ENCODE results near the gene NEURL3.
"Not testable (repeated sequence)": the region's sequence is repeated elsewhere in the genome, so short reads cannot be mapped to it uniquely, and the experiment has no call there.

Gene NEURL3

GRCh38 chr2:96554293-96555145 is 49.4 kb upstream of the NEURL3 start (continued):
- no peak for TF ChIP-seq ZNF140 (tag by site-specific recombination; IDR thresholded peaks at IDR 0.05)
- TF ChIP-seq, protein P1, sequence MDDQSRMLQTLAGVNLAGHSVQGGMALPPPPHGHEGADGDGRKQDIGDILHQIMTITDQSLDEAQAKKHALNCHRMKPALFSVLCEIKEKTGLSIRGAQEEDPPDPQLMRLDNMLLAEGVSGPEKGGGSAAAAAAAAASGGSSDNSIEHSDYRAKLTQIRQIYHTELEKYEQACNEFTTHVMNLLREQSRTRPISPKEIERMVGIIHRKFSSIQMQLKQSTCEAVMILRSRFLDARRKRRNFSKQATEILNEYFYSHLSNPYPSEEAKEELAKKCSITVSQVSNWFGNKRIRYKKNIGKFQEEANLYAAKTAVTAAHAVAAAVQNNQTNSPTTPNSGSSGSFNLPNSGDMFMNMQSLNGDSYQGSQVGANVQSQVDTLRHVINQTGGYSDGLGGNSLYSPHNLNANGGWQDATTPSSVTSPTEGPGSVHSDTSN (CRISPR knock-in tag; IDR thresholded peaks at IDR 0.05), result no peak
- TF ChIP-seq KLF7 (tag by site-specific recombination; IDR thresholded peaks at IDR 0.05; ENCODE audit: borderline replicate concordance), result no peak
- TF ChIP-seq ZNF335 (tag by site-specific recombination; conservative IDR thresholded peaks at IDR 0.05), result peak; percentile 60
- TF ChIP-seq ZNF600 (tag by site-specific recombination; IDR thresholded peaks at IDR 0.05), result no peak
- TF ChIP-seq ZNF174 (tag by site-specific recombination; IDR thresholded peaks at IDR 0.05), result no peak
- TF ChIP-seq ZNF677 (tag by site-specific recombination; IDR thresholded peaks at IDR 0.05), result no peak
- TF ChIP-seq, protein P2, sequence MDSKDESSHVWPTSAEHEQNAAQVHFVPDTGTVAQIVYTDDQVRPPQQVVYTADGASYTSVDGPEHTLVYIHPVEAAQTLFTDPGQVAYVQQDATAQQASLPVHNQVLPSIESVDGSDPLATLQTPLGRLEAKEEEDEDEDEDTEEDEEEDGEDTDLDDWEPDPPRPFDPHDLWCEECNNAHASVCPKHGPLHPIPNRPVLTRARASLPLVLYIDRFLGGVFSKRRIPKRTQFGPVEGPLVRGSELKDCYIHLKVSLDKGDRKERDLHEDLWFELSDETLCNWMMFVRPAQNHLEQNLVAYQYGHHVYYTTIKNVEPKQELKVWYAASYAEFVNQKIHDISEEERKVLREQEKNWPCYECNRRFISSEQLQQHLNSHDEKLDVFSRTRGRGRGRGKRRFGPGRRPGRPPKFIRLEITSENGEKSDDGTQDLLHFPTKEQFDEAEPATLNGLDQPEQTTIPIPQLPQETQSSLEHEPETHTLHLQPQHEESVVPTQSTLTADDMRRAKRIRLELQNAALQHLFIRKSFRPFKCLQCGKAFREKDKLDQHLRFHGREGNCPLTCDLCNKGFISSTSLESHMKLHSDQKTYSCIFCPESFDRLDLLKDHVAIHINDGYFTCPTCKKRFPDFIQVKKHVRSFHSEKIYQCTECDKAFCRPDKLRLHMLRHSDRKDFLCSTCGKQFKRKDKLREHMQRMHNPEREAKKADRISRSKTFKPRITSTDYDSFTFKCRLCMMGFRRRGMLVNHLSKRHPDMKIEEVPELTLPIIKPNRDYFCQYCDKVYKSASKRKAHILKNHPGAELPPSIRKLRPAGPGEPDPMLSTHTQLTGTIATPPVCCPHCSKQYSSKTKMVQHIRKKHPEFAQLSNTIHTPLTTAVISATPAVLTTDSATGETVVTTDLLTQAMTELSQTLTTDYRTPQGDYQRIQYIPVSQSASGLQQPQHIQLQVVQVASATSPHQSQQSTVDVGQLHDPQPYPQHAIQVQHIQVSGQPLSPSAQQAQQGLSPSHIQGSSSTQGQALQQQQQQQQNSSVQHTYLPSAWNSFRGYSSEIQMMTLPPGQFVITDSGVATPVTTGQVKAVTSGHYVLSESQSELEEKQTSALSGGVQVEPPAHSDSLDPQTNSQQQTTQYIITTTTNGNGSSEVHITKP (tag by site-specific recombination; IDR thresholded peaks at IDR 0.05), result peak; percentile 57
- no peak for TF ChIP-seq ZNF274 (IDR thresholded peaks at IDR 0.05; ENCODE audit: low read length)
- no peak for TF ChIP-seq ZNF274 (tag by site-specific recombination; IDR thresholded peaks at IDR 0.05; ENCODE audit: borderline replicate concordance)
- TF ChIP-seq, protein P3, sequence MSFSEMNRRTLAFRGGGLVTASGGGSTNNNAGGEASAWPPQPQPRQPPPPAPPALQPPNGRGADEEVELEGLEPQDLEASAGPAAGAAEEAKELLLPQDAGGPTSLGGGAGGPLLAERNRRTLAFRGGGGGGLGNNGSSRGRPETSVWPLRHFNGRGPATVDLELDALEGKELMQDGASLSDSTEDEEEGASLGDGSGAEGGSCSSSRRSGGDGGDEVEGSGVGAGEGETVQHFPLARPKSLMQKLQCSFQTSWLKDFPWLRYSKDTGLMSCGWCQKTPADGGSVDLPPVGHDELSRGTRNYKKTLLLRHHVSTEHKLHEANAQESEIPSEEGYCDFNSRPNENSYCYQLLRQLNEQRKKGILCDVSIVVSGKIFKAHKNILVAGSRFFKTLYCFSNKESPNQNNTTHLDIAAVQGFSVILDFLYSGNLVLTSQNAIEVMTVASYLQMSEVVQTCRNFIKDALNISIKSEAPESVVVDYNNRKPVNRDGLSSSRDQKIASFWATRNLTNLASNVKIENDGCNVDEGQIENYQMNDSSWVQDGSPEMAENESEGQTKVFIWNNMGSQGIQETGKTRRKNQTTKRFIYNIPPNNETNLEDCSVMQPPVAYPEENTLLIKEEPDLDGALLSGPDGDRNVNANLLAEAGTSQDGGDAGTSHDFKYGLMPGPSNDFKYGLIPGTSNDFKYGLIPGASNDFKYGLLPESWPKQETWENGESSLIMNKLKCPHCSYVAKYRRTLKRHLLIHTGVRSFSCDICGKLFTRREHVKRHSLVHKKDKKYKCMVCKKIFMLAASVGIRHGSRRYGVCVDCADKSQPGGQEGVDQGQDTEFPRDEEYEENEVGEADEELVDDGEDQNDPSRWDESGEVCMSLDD (tag by site-specific recombination; IDR thresholded peaks at IDR 0.05), result no peak
- no peak for TF ChIP-seq GFI1B (tag by site-specific recombination; IDR thresholded peaks at IDR 0.05)

DNA sequence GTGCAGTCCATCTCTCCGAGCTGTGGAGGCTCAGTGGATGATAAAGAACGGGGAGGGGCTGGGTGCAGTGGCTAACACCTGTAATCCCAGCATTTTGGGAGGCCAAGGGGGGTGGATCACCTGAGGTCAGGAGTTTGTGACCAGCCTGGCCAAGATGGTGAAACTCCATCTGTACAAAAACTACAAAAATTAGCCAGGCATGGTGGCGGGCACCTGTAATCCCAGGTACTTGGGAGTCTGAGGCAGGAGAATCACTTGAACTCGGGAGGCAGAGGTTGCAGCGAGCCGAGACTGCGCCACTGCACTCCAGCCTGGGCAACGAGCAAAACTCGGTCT is 48.8 kb upstream of the NEURL3 start:
- H3K4me3 ChIP-seq (ENCODE audit: low read depth, low read length); H3K9me3 ChIP-seq (ENCODE audit: control insufficient read depth, insufficient read depth, low read depth, low read length); H3K27ac ChIP-seq (ENCODE audit: extremely low read depth, low read depth, low read length); H3K4me1 ChIP-seq (ENCODE audit: control insufficient read depth, insufficient read depth, low read length): not testable (repeated sequence)
- ChIA-PET POLR2A (interaction anchor here (0.6 to 1.3 kb wide), 3 partner anchors 16 to 146 kb away, joined by 5 to 6 read pairs (median 5); no protein-coding TSS in a partner anchor), CTCF (interaction anchor here (0.6 to 3.4 kb wide), 33 partner anchors 9 to 561 kb away, joined by 3 to 27 read pairs (median 5); partner anchors contain the start of genes ANKRD36, ARID5A and NCAPH)
- peaks cover 0 to 34% of the 10 kb centered on the region in 2 experiments; a peak in 1 of 3 replicates for H3K36me3 ChIP-seq (ENCODE audit: control insufficient read depth in 2 of 2, insufficient read depth in 1 of 2, low read length in 2 of 2)

GRCh38 chr2:96553176-96553956 is 48.2 kb upstream of the NEURL3 start:
- no peaks in the 10 kb centered on the region for H3K4me1 ChIP-seq (ENCODE audit: control insufficient read depth, insufficient read depth, low read length)
- ChIA-PET POLR2A (interaction anchor here (0.6 to 1.3 kb wide), 2 partner anchors 15 to 40 kb away, joined by 5 to 6 read pairs; no protein-coding TSS in a partner anchor), CTCF (interaction anchor here (0.7 to 3.4 kb wide), 21 partner anchors 9 to 560 kb away, joined by 3 to 27 read pairs (median 6); partner anchors contain the start of genes ANKRD36 and NCAPH)
- TF ChIP-seq REPIN1 (tag by site-specific recombination; IDR thresholded peaks at IDR 0.05; ENCODE audit: low read depth), result no peak
- TF ChIP-seq ZNF785 (tag by site-specific recombination; IDR thresholded peaks at IDR 0.05), result no peak
- no peak for TF ChIP-seq ZNF112 (tag by site-specific recombination; IDR thresholded peaks at IDR 0.05)
- no peak for TF ChIP-seq MEIS1 (CRISPR knock-in tag; IDR thresholded peaks at IDR 0.05; ENCODE audit: borderline replicate concordance)
- no peak for TF ChIP-seq ZNF76 (tag by site-specific recombination; IDR thresholded peaks at IDR 0.05; ENCODE audit: borderline replicate concordance, low read depth)
- no peak for TF ChIP-seq ZSCAN4 (tag by site-specific recombination; IDR thresholded peaks at IDR 0.05)
- no peak for TF ChIP-seq SP2 (tag by site-specific recombination; IDR thresholded peaks at IDR 0.05)
- no peak for TF ChIP-seq ZNF701 (tag by site-specific recombination; IDR thresholded peaks at IDR 0.05)
- no peak for TF ChIP-seq ZNF214 (tag by site-specific recombination; IDR thresholded peaks at IDR 0.05; ENCODE audit: borderline replicate concordance)

More at GRCh38 chr2:96553176-96553956, 48.2 kb upstream of the NEURL3 start:
- H3K27ac ChIP-seq (ENCODE audit: extremely low read depth, low read depth, low read length), result no peak overlapping the region
- H3K9me3 ChIP-seq (ENCODE audit: control insufficient read depth, insufficient read depth, low read depth, low read length), result no peaks in the 10 kb centered on the region
- peaks cover 0 to 39% of the 10 kb centered on the region in 2 experiments; a peak in 1 of 3 replicates for H3K36me3 ChIP-seq (ENCODE audit: control insufficient read depth in 2 of 2, insufficient read depth in 1 of 2, low read length in 2 of 2)
- no peak overlapping the region for H3K4me3 ChIP-seq (ENCODE audit: low read depth, low read length)

Measured in HEK293 (cell line).